HG02642 (cell line): ENCODE data around the gene KLHL3.
A peak's percentile ranks its signal among the peaks of the same experiment; 100 is the strongest.
"Not testable (repeated sequence)": the region's sequence is repeated elsewhere in the genome, so short reads cannot be mapped to it uniquely, and the experiment has no call there.

Source experiments
- ATAC-seq: cut with Tn5 transposase; IDR thresholded peaks from one replicate; pipeline ENCODE4 v1.9.1; 2021; ENCODE audit warnings: mild to moderate bottlenecking; ENCODE audit not compliant: unreplicated experiment, poor library complexity

KLHL3 gene, protein sequence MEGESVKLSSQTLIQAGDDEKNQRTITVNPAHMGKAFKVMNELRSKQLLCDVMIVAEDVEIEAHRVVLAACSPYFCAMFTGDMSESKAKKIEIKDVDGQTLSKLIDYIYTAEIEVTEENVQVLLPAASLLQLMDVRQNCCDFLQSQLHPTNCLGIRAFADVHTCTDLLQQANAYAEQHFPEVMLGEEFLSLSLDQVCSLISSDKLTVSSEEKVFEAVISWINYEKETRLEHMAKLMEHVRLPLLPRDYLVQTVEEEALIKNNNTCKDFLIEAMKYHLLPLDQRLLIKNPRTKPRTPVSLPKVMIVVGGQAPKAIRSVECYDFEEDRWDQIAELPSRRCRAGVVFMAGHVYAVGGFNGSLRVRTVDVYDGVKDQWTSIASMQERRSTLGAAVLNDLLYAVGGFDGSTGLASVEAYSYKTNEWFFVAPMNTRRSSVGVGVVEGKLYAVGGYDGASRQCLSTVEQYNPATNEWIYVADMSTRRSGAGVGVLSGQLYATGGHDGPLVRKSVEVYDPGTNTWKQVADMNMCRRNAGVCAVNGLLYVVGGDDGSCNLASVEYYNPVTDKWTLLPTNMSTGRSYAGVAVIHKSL

DNA sequence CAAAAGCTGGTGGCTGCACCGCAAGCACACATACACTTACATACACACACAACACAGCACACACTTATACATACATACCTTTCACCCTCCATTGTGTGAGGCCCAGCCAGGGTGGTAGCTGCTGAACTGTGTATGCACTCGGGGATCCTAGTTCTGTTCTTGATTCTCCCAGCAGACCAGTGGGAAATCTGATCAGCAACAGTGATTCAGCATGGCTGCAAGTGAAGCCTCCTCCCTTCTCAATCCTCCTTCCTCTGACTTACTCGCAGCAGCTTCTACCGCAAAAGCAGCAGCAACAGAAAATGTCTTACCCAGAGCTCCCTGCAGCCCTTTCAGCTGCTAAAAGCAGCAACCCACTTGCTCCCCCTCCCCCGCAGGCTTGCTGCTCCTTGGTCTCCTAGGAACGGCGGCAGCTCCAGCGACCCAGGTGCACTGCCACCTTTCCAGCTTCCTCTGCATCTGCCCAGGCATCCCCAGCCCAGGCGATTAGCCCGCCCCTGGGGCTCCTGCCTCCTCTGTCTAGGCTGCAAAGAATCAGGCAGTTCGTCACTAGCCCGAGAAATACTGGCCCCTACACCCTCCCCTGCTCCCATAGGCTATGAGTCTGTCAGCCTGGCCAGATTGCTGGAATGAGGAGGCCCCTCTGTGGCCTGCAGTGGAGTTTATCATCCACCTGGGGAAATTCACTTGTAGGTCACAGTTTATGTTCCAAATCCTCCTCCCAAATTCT lies at the start of gene KLHL3:
KLHL3 (minus strand) TSS at position 535 of the 730 bp plus-strand sequence; CDS start at position 92, 443 bp downstream.
- ATAC-seq, result peak; percentile 54

DNA sequence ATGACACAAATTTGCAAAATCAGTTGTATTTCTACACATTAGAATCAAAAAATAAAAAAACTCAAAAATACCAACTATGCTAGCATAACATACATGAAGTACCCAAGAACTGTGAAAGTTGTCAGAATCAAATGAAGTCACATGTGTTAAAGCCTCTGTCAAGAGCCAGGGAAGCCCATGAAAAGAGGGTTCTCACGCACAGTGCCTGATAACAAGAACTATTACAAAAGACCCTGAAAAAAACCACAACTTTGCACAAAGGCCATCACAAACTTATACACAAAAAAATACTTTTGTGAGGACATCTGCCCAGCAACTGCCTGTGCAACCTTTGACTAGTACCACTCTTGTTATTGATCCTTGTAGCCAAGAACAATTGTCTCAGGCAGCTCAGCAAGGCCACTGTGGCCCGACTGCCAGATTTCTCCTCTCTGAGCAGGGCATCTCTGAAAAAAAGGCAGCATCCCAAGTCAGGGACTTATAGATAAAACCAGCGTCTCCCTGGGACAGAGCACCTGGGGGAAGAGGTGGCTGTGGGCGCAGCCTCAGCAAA lies 47.2 kb upstream of the KLHL3 start:
- no peak for ATAC-seq

DNA sequence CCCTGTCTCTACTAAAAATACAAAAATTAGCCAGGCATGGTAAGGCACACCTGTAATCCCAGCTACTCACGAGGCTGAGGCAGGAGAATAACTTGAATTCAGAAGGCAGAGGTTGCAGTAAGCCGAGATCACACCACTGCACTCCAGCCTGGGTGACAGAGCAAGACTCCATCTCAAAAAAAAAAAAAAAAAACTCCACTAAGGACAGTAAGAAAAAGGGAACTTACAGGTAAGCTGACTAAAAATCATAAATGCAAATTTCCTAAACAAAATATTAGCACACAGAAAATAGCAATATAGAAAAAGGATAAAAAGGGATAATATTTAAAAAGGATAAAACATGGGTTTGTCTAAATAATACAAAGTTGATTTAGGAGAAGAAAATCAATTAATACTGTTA lies 46.2 kb upstream of the KLHL3 start:
- ATAC-seq, result no peak

DNA sequence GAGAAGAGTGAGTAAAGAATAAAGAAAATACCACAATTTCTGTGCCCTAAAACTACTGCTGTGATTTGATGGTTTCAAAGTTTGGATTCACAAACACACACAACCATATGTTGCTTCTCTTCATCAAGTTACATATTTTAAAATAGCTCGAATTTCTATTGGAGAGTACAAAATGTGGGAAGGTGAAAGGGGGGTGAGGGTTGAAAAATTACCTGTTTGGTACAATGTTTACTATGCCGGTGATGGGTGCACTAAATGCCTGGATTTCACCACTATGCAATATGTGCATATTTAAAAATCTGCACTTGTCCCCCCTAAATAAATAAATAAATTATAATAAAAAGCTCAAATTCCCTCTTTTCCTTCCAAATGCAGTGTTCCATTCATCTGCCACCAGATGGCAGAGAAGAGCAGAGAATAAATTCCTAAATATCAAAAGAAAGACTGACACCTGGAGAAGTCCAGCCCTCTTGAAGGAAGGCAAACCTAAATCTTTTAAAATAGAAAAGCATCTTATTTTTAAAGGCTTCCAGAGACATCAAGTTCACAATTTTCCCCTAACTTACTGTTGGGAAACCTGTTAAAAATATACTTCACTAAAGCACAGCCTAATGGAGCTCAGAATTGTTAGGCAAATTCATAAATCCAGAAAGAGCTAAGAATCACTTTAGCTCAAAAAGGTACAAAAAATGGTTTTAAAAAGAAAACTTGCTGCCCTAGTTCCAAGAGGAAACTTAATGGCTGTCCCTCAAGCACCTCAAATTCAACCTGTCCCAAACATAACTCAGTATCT lies 43.1 kb upstream of the KLHL3 start:
- no peak for ATAC-seq

DNA sequence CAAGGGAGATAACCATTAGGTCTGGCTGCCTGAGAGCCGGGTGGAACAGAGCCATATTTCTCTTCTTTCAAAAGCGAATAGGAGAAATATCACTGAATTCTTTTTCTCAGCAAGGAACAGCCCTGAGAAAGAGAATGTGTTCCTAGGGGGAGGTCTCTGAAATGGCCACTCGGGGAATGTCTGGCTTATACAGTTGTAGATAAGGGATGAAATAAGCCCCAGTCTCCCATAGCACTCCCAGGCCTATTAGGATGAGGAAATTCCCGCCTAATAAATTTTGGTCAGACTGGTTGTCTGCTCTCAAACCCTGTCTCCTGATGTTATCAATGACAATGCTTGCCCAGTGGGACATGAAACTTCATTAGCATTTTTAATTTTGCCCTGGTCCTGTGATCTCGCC lies 32.0 kb upstream of the KLHL3 start:
- ATAC-seq, result not testable (repeated sequence)

DNA sequence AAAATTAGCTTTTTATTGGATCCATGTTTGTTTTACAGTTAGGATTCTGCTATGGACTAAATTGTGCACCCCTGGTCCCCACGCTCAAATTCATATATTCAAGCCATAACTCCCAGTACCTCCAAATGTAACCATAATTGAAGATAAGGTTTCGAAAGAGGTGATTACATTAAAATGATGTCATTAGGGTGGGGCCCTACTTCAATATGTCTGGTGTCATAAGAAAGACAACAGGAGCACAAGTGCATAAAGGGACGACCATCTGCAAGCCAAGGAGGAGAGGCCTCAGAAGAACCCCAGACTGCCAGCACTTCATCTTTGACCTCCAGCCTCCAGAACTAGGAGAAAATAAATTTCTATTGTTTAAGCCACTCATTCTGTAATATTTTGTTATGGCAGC lies 25.7 kb upstream of the KLHL3 start:
- ATAC-seq, result no peak

DNA sequence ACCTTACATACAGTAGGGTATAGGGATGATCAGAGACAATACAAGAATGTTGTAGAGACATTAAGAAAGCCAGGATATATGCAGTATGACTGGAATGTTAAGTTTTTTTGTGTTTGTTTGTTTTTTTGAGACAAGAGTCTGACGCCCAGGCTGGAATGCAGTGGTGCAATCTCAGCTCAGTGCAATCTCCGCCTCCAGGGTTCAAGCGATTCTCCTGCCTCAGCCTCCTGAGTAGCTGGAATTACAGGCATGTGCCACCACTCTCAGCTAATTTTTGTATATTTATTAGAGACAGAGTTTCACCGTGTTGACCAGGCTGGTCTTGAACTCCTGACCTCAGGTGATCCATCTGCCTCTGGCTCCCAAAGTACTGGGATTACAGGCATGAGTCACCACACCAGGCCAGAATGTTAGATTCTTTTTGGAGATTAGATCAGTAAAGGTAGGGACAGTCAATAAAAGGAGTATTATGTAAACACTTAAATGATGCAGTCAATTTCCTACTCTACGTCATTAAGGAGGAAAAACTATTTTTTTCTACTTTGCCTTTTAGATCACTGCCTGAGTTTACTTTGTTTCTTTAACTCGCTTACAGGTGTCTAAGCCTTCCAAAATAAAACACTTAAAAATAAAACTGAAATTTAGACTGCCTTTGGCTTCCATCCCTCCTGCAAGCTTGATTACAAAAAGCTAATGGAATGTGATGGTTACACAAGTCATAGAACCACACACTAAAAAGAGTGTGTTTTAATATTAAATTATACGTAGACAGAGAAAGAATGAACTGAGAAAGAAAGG lies 25.0 kb upstream of the KLHL3 start:
- ATAC-seq, result no peak

DNA sequence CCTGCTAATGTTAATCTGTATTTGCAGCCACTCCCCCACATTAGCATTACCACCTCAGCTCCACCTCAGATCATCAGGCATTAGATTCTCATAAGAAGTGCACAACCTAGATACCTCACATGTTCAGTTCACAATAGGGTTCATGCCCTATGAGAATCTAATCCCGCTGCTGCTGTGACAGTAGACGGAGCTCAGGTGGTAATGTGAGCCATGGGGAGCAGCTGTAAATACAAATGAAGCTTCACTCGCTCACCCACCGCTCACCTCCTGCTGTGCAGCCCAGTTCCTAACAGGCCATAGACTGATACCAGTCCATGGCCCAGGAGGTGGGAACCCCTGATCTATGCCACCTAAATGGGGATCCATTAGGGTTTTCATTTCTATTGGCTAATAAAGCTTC lies 24.4 kb upstream of the KLHL3 start:
- no peak for ATAC-seq

DNA sequence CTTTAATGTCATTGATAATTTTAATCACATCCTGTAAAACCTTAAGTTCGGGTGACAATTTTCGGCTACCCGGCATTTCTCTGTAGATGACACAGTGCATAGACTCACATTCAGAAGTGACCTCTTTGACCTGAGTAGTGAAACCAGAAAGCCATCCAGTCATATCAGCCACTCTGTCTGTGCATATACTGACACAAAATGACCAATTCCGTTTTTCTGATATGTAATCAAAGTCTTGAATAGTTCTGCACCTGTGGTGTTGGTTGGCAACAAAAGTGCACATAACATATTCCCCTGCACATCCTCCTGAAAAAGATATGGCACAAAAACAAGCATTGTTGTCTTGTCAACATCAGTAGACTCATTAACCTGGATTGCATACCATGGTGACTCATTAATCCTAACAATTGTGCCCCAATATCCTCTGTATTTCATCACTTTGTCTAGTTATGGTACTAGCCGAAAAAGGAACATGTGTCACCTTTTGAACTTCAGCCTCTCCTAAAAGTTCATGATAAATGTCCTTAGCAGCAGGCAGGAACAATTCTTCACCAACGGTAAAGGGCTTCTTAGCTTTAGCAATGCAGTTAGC lies 22.9 kb upstream of the KLHL3 start:
- no peak for ATAC-seq

DNA sequence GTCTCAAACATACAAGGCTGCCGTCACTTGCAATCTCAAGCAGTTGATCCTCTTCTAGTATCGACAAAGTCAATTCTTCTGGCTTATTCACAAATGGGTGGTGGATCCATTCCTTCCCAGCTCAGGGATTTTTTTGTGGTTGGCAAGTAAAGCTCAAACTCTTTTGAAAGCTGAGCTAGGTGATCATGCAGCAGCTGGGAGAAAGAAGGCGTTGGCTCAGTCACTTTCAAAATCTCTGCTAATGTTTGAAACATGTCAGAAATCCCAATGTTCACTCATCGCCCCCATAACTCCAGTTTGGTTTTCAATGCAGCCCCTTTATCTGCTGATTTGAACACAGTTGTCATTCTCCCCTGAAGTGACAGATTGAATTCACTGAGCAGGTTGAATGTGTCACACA lies 22.2 kb upstream of the KLHL3 start:
- no peak for ATAC-seq

DNA sequence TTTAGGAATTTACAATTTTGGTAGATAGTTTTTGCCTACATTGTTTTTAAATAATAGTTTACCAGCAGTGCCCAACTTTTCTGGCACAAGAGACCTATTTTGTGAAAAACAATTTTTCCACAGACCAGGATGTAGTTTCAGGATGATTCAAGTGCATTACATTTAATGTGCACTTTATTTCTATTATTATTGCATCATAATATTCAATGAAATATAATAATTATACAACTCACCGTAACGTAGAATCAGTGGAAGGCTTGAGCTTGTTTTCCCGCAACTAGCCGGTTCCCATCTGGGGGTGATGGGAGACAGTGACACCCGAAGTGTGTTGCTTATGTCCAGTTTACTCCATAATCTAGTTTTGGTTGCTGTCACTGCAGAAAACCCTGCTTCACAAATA lies 21.7 kb upstream of the KLHL3 start:
- no peak for ATAC-seq

DNA sequence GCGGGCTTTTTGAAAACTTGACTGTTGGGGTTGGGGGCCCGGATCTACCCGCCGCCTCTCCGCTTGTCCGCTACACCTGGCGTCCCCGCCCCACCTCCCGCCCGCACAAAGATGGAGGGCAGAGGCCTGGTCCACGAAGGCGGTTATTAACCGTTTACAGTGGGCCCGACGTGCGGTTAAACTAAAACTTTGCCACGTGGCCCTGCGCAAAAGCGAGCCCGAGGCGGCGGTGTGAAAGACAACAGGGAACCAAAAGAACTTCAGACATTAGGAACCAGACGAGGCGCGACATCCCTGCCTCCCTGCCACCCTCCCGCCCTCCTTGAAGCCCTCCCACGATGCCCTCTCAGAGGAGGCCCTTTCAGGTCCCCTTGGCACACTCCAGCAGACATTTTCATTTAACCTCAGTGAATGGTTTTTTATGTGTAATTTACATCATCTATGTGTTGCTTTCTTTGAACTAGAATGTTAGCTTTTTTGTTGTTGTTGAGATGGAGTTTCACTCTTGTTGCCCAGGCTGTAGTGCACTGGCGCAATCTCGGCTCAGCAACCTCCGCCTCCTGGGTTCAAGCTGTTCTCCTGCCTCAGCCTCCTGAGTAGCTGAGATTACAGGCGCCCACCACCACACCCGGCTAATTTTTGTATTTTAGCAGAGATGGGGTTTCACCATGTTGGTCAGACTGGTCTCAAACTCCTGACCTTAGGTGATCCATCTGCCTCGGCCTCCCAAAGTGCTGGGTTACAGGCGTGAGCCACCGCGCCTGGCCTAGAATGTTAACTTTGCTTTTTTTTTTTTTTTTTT lies 19.3 kb upstream of the KLHL3 start:
- peak; percentile 26 for ATAC-seq

DNA sequence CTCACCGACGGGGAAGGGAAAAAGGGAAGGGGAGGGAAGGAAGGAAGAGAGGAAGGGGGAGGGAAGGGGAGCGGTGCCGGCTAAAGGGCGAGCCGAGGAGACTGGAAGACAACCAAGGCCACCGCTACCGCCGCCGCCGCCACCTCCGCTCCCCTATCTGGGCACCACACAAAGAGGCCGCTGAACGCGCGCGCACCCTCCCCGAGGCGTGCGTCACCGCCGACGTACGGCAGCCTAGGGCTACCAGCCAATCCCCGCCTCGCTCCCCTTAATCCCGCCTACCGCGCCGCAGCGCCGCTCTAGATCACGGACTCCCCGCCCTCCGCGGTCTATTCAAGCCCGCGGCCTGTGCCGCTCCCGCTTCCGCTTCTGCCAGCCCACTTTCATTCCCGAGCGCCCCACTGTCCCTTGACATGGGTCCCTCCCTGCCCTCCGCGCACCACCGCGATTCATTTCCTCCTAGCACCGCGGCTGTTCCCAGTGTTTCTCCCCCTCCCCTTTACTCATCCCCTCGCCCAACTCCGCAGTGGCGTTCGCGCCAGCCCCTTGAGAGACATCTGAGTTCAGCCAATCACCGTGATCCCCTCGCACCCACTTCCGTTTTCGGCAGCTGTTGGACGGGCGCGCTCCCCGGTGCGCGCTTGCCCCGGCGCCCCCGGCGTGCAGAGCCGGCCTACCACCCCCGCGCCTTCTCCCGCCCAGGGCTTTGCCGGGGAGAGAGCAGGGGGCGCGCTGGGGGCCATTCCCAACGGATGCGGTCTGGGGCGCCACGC lies 18.5 kb upstream of the KLHL3 start, which contains the start of gene HNRNPA0:
HNRNPA0 (minus strand) TSS at position 176 of the 773 bp plus-strand sequence. CDS start 297 bp downstream, outside the sequence.
- peak; percentile 86 for ATAC-seq

DNA sequence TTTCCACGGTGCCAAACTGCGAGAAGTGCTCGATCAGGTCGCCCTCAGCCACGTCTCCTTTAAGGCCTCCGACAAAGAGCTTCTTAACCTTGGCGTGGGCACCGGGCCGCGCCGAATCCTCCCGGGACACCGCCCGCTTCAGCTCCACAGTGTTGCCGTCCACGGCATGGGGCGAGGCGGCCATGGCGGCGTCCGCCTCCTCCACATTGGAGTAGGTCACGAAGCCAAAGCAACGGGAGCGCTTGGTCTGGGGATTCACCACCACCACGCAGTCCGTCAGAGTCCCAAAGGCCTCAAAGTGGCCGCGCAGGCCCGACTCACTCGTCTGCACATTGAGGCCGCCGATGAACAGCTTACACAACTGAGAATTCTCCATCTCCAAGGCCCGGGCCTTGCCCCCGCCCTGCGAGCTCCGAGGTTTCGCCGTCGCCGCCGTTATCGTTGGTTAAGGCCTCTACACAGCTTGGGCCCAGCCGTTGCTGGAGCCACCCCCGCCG lies 17.9 kb upstream of the KLHL3 start:
- ATAC-seq, result peak; percentile 26

DNA sequence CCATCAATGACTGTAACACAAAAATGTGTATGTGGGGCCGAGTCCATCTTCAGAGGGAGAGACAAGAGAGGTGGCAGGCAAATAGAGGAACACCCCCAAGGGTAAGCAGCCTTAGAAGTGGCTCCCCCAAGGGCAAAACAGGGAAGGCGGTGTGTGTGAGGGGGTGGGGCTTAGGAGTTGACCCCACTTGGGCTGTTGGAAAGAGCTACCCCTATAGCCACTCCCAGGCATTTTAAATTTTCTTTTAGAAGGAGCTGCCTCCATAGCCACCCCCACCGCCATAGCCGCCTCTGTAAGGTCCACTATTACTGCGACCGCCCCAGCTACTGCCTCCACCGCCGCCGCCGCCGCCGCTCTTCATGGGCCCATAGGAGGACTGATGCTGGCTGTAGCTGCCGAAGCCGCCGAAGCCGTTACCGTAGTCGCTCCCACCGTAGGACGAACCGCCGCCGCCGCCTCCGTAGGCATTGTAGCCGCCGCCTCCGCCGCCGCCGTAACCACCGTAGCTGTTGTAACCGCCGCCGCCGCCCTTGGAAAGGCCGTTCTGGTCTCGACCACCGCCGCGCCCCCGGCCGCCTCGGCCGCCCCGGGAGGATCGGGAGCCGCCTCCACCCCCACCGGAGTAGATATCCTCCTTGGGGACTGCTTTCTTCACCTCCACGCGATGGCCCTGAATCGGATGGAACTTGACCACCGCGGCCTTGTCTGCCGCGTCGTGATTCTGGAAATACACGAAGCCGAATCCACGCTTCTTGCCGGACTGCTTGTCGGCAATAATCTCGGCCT lies 17.2 kb upstream of the KLHL3 start:
- ATAC-seq, result no peak

DNA sequence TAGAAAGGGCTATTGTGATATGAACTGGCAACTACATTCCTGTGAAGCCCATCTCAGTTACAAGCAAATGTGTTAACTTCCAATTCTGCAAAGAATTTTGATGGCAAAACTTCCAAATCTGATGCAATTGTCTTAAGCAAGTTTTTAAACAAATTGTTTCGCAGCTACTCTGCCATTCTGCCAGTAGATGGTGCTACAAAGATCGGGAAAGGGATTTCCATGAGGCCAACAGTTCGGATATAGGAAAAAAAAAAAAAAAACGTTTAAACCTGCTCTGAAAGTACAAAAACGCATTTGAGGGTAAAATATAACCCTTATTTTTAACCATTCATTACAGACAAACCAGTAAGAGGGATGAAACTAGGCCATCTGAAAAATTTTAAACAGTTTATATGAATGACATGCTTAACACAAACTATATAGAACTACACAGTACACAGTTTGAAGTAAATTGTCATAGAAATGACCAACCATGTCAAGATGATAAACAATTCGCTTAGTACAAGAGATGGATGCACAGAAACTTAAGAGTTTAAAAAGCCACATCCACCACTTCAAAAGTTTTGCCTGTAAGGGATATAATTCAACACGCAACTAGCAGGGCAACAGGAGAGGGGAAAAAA lies 16.1 kb upstream of the KLHL3 start:
- no peak for ATAC-seq
